ENCODE measurements around the gene SLC22A23.

SLC22A23 gene

GRCh38 chr6:3283241-3283640, 173.6 kb downstream of the SLC22A23 start:
- ChIA-PET CTCF (interaction anchor here (0.6 to 4.6 kb wide), 2 partner anchors 159 to 449 kb away, joined by 3 to 61 read pairs; no protein-coding TSS in a partner anchor), POLR2A (no interaction called here)
- Histone ChIP-seq H3K4me1 (ENCODE audit: control insufficient read depth, insufficient read depth, low read length) (no peaks in the 10 kb centered on the region), H3K36me3 (ENCODE audit: control insufficient read depth in 2 of 2, insufficient read depth in 1 of 2, low read length in 2 of 2) (peaks cover 5 to 41% of the 10 kb centered on the region in 2 experiments; a peak in 2 of 3 replicates), H3K9me3 (ENCODE audit: control insufficient read depth, insufficient read depth, low read depth, low read length) (no peaks in the 10 kb centered on the region), H3K27ac (ENCODE audit: extremely low read depth, low read depth, low read length) (no peak overlapping the region), H3K4me3 (ENCODE audit: low read depth, low read length) (no peak overlapping the region)
- no peak for TF ChIP-seq ZNF529 (tag by site-specific recombination; IDR thresholded peaks at IDR 0.05; ENCODE audit: insufficient replicate concordance)

DNA sequence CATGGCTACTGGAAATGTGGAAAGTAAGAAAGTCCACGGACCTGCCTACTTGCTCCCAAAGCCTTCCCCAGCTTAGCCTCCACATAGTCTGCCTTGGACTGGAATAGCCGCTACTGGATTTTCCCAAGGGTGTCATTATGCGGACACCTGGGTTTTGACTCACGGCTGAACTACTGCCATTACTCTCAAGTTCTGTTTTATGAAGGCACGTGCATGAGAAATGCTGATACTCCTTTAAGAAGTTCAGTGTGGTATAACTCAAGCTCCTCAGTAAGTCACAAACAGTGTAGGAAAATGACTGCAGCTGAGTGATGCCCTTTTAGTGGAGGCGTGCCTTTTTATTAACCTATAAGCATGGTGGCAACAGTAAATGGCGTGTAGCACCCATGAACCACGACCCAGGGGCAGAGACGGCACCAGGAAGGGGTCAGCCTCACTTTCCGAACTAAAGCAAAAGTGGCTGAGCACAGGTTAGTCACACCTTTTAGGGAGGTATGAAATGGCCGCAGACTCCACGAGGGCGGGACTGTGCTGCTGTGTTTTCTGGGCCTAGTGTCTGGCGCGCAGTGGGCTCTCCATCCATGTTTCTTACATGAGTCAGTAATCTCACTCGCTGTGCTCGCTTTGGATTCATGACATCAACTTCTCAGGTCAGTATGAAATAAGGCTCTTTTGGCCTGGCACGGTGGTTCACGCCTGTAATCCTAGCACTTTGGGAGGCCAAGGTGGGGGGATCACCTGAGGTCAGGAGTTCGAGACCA, 174.2 kb downstream of the SLC22A23 start:
- Histone ChIP-seq H3K27ac (ENCODE audit: extremely low read depth, low read depth, low read length) (no peak overlapping the region), H3K4me3 (ENCODE audit: low read depth, low read length) (no peak overlapping the region), H3K9me3 (ENCODE audit: control insufficient read depth, insufficient read depth, low read depth, low read length) (no peaks in the 10 kb centered on the region), H3K36me3 (ENCODE audit: control insufficient read depth in 2 of 2, insufficient read depth in 1 of 2, low read length in 2 of 2) (peaks cover 5 to 43% of the 10 kb centered on the region in 2 experiments; a peak in 2 of 3 replicates), H3K4me1 (ENCODE audit: control insufficient read depth, insufficient read depth, low read length) (no peaks in the 10 kb centered on the region)
- ChIA-PET CTCF (interaction anchor here (0.8 to 4.6 kb wide), 9 partner anchors 8 to 696 kb away, joined by 3 to 61 read pairs (median 4); partner anchors contain the start of gene SLC22A23), POLR2A (interaction anchor here (0.5 kb wide), 1 partner anchor 739 kb away, joined by 3 read pairs; no protein-coding TSS in a partner anchor)
- TF ChIP-seq ZNF292 (tag by site-specific recombination; IDR thresholded peaks at IDR 0.05; ENCODE audit: borderline replicate concordance, low read depth): no peak
- TF ChIP-seq, protein P1, sequence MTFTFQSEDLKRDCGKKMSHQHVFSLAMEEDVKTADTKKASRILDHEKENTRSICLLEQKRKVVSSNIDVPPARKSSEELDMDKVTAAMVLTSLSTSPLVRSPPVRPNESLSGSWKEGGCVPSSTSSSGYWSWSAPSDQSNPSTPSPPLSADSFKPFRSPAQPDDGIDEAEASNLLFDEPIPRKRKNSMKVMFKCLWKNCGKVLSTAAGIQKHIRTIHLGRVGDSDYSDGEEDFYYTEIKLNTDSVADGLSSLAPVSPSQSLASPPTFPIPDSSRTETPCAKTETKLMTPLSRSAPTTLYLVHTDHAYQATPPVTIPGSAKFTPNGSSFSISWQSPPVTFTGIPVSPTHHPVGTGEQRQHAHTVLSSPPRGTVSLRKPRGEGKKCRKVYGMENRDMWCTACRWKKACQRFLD (tag by site-specific recombination; IDR thresholded peaks at IDR 0.05): no peak
- no peak for TF ChIP-seq ZSCAN5A (tag by site-specific recombination; IDR thresholded peaks at IDR 0.05)
- no peak for TF ChIP-seq ZNF560 (tag by site-specific recombination; IDR thresholded peaks at IDR 0.05; ENCODE audit: borderline replicate concordance)
- TF ChIP-seq ZNF280C (tag by site-specific recombination; IDR thresholded peaks at IDR 0.05): no peak
- no peak for TF ChIP-seq ZNF146 (tag by site-specific recombination; IDR thresholded peaks at IDR 0.05)
- TF ChIP-seq ZNF549 (tag by site-specific recombination; IDR thresholded peaks at IDR 0.05): no peak
- TF ChIP-seq ZBTB20 (tag by site-specific recombination; IDR thresholded peaks at IDR 0.05): no peak
- no peak for TF ChIP-seq ZNF398 (tag by site-specific recombination; IDR thresholded peaks at IDR 0.05)
- no peak for TF ChIP-seq ZNF140 (tag by site-specific recombination; IDR thresholded peaks at IDR 0.05)
- TF ChIP-seq PRDM10 (tag by site-specific recombination; IDR thresholded peaks at IDR 0.05): no peak
- no peak for TF ChIP-seq ZNF664 (tag by site-specific recombination; IDR thresholded peaks at IDR 0.05)
- no peak for TF ChIP-seq ZFP41 (tag by site-specific recombination; IDR thresholded peaks at IDR 0.05; ENCODE audit: borderline replicate concordance)
- no peak for TF ChIP-seq ZXDB (tag by site-specific recombination; IDR thresholded peaks at IDR 0.05)
- no peak for TF ChIP-seq ZNF366 (tag by site-specific recombination; conservative IDR thresholded peaks at IDR 0.05)
- no peak for TF ChIP-seq ZNF76 (tag by site-specific recombination; IDR thresholded peaks at IDR 0.05; ENCODE audit: borderline replicate concordance, low read depth)
- no peak for TF ChIP-seq ZNF133 (tag by site-specific recombination; IDR thresholded peaks at IDR 0.05)
- TF ChIP-seq, protein P2, sequence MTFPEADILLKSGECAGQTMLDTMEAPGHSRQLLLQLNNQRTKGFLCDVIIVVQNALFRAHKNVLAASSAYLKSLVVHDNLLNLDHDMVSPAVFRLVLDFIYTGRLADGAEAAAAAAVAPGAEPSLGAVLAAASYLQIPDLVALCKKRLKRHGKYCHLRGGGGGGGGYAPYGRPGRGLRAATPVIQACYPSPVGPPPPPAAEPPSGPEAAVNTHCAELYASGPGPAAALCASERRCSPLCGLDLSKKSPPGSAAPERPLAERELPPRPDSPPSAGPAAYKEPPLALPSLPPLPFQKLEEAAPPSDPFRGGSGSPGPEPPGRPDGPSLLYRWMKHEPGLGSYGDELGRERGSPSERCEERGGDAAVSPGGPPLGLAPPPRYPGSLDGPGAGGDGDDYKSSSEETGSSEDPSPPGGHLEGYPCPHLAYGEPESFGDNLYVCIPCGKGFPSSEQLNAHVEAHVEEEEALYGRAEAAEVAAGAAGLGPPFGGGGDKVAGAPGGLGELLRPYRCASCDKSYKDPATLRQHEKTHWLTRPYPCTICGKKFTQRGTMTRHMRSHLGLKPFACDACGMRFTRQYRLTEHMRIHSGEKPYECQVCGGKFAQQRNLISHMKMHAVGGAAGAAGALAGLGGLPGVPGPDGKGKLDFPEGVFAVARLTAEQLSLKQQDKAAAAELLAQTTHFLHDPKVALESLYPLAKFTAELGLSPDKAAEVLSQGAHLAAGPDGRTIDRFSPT (tag by site-specific recombination; IDR thresholded peaks at IDR 0.05): no peak
